HG03097 (cell line): Measurements from ENCODE around the gene ACOX1.
A peak's percentile ranks its signal among the peaks of the same experiment; 100 is the strongest.

Experiments
- ATAC-seq: cut with Tn5 transposase; IDR thresholded peaks from one replicate; pipeline ENCODE4 v1.9.1; 2021; ENCODE audit not compliant: unreplicated experiment, low FRiP score

The ACOX1 gene

GRCh38 chr17:75940727-75941441 is 38.1 kb downstream of the ACOX1 start, which contains the start of gene FBF1:
Gene FBF1, minus strand, starts transcription at chr17:75941042. Its CDS starts 2,893 bp downstream, at chr17:75938149.
- peak; percentile 88 for ATAC-seq

GRCh38 chr17:75937652-75938051 is 41.3 kb downstream of the ACOX1 start:
- no peak for ATAC-seq

- no peak for ATAC-seq
Measured at GRCh38 chr17:75933808-75934207, 45.2 kb downstream of the ACOX1 start.

- ATAC-seq = no peak
Measured at GRCh38 chr17:75932852-75933251, 46.1 kb downstream of the ACOX1 start.

- no peak for ATAC-seq
Measured at GRCh38 chr17:75931062-75931461, 47.9 kb downstream of the ACOX1 start.

GRCh38 chr17:75927286-75927922 is 51.6 kb downstream of the ACOX1 start:
- ATAC-seq = no peak

GRCh38 chr17:75926456-75926855 is 52.5 kb downstream of the ACOX1 start:
- no peak for ATAC-seq

- ATAC-seq = no peak
Measured at GRCh38 chr17:75925912-75926311, 53.1 kb downstream of the ACOX1 start.

- no peak for ATAC-seq
Measured at GRCh38 chr17:75925103-75925502, 53.9 kb downstream of the ACOX1 start.

- ATAC-seq = no peak
Measured at GRCh38 chr17:75922963-75923874, 55.7 kb downstream of the ACOX1 start.

GRCh38 chr17:75922173-75922961 is 56.6 kb downstream of the ACOX1 start:
- no peak for ATAC-seq

GRCh38 chr17:75921596-75921995 is 57.4 kb downstream of the ACOX1 start:
- no peak for ATAC-seq

- no peak for ATAC-seq
Measured at GRCh38 chr17:75920045-75920560, 58.9 kb downstream of the ACOX1 start.

GRCh38 chr17:75919611-75920010 is 59.4 kb downstream of the ACOX1 start:
- ATAC-seq = no peak

- no peak for ATAC-seq
Measured at GRCh38 chr17:75917917-75918445, 61.0 kb downstream of the ACOX1 start.

- ATAC-seq = no peak
Measured at GRCh38 chr17:75917141-75917916, 61.6 kb downstream of the ACOX1 start.

GRCh38 chr17:75915268-75915667 is 63.7 kb downstream of the ACOX1 start:
- no peak for ATAC-seq

- no peak for ATAC-seq
Measured at GRCh38 chr17:75914643-75915267, 64.2 kb downstream of the ACOX1 start.
